GM21619 (cell line): Measurements from ENCODE around the gene CHRNA1.

ENCODE experiments used
- ATAC-seq: cut with Tn5 transposase; IDR thresholded peaks from one replicate; pipeline ENCODE4 v1.9.1; 2021; ENCODE audit not compliant: unreplicated experiment

CHRNA1 gene

DNA sequence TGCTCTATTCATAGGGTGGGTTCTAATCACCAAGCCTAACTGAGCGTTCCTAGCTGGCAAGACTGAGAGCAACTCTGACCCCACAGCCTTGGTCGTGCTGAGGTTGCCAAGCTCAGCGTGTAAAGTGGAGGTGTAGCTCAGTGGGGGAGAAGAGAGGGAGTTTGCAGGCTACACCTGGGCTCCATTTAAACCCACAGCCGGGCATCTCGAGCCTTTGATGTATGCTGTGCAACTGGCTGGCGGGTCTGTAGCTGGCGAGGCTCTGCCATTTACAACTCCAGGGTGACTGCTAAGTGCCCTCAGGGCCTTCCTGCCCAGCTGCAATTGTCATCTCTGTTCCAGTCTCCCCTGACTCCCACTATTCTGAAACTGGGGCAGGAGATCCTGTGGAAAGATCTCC is 20.0 kb upstream of the CHRNA1 start:
- ATAC-seq = no peak

DNA sequence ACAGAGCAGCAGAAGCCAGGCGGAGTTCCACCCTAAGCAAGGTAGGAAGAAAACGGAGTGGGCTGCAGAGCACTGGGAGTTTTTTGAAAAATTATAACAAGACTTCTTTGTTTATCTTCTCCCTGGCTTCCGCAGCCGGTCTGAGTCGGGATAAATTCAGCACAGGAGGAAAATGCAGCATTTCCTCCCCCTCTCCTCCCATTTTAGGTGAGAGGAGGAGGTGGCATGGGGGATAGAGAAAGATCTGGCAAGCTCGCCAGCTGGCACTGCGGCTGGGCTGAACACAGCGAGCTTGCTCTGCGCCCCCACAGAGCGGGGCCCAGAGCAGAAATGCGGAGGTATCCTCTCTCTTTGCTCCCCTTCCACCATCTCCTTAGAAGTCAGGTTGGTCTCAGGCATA is 17.7 kb upstream of the CHRNA1 start:
- no peak for ATAC-seq

DNA sequence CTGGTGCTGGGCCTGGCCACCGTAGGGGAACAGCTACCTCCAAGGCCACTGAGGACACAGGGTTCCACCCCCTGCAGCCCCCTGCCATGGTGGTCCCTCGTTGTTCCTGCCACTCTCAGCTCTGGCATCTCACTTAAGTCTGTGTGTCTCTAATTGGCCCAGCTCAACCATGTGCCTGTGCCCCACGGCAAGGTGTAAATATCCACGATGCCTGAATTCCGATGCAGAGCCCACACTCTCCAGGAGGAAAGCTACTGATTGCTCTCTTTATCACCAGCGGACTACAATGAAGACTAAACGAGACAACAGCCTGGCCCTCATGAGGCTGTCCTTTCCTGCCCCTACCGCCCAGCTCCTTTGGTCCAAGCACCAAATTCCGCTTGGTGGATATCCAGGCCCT is 17.0 kb upstream of the CHRNA1 start:
- no peak for ATAC-seq

DNA sequence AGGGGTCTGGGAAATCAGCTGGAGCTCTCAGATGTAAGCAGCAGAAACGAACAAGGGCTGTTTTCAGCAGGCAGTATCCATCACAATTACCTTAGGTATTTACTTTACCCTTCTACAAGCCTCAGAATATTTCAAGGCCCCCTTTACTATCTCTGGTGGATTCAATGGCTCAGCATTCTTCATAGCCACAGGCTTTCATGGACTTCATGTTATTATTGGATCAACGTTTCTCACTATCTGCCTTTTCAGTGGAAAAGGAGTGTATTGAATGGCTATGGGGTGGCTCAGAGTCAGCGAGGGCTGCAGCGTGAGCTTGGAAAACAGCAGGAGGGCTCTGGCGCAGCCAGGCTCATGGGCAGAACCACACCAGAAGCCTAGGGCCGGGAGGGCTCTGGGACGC is 16.6 kb upstream of the CHRNA1 start:
- ATAC-seq = no peak

GRCh38 chr2:174780191-174780840 is 16.0 kb upstream of the CHRNA1 start:
- ATAC-seq = no peak

GRCh38 chr2:174779361-174779928 is 15.2 kb upstream of the CHRNA1 start:
- ATAC-seq = no peak

GRCh38 chr2:174778085-174778981 is 14.1 kb upstream of the CHRNA1 start:
- peak; percentile 64 for ATAC-seq

DNA sequence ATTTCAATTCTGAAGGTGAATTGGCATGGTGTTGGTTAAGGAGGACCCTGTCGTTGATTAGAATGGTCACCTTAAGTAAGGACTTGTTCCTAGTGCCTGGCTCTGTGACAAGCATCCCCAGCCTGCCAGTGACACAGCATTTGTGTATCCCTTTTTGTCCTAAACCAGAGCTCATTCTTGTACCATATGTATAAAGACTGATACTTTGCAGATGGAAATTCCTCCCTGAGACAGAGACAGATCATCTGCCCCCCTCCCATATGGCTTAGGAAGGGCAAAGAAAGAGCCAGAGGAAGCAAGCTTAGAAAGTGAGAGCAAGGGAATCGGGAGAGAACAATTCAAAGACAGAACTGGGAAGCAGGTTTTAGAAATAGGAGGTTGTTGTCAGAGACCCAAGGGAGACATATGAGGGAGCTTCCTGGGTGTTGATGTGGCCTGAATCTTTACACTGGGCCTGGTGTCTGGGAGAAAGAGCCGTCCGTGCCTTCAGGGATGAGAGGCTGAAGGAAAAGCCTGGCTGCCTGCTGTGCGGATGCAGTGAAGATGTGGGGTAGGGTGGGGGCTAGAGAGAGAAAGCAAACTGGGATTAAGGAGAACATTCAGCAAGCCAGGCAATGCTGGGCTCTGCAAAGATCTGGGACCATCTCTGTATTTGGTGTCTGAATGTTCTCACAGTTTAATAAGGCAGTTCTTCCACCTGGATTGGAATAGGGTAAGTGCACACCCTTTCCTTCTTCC is 13.2 kb upstream of the CHRNA1 start:
- ATAC-seq = no peak

GRCh38 chr2:174776675-174777074 is 12.4 kb upstream of the CHRNA1 start:
- ATAC-seq = no peak

DNA sequence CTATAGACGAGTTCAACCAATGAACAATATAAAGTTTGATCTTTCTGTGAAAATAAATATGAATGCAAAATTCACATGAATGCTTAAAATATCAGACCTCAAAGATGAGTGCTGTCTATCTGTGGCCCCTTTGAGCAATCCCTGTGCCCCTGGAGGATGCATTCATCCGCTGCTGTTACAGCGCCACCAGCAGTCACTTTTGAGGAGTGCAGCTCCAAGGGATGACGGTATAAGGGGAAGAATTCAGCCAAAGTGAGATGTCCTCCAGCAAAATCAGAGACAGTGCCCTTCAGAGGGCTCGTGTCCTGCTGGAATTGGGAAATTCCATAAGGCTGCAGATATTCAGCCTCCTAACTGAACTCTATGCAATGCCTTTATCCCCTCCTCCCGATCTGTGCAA is 12.0 kb upstream of the CHRNA1 start:
- no peak for ATAC-seq

- ATAC-seq = no peak
Measured at GRCh38 chr2:174775571-174775980, 11.3 kb upstream of the CHRNA1 start.

DNA sequence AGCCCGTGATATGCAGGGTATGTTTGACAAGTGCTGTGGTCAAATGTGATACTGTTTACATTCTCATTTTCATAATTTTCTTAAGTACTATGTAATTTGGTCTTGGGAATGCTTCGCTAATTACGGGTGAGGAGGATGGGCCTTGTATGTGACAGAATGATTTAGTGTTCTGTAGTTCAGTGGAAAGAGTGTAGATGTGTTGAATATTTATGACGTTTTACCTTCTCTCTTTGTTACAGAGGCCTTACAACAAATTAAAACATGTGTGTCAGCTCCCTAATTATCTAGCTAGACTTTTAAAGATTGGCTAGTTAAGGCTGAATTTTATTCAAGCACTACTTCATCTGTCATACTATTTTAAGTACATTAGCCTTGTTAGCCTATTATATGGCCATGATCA is 10.6 kb upstream of the CHRNA1 start:
- no peak for ATAC-seq

GRCh38 chr2:174773215-174773614 is 8.9 kb upstream of the CHRNA1 start:
- no peak for ATAC-seq

- ATAC-seq = no peak
Measured at GRCh38 chr2:174772472-174772801, 8.2 kb upstream of the CHRNA1 start.

GRCh38 chr2:174771631-174772471 is 7.6 kb upstream of the CHRNA1 start:
- ATAC-seq = peak; percentile 81

- no peak for ATAC-seq
Measured at GRCh38 chr2:174771136-174771535, 6.9 kb upstream of the CHRNA1 start.

- ATAC-seq = no peak
Measured at GRCh38 chr2:174768557-174768956, 4.3 kb upstream of the CHRNA1 start.

DNA sequence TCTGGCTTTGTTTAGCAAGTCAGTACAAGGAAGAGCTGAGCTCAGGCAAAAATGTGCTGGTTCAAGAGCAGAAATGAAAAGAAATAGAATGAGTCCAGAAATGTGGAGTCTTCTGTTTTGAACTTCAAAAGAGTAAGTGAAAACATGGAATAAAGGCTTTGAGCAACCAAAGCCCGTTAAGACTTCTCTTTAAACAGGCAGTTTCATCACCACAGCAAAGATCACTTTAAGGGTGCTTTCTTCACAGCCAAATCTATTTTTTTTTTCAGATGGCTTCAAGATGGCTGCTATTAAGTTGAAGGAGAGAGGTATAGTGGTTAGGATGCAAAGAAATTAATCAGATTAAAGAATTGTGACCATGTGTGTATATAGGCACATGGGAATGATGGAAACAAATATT is 2.0 kb upstream of the CHRNA1 start:
- no peak for ATAC-seq

GRCh38 chr2:174765576-174765975 is 1.3 kb upstream of the CHRNA1 start:
- no peak for ATAC-seq

GRCh38 chr2:174763780-174764179 is 492 bp downstream of the CHRNA1 start:
- ATAC-seq = no peak

DNA sequence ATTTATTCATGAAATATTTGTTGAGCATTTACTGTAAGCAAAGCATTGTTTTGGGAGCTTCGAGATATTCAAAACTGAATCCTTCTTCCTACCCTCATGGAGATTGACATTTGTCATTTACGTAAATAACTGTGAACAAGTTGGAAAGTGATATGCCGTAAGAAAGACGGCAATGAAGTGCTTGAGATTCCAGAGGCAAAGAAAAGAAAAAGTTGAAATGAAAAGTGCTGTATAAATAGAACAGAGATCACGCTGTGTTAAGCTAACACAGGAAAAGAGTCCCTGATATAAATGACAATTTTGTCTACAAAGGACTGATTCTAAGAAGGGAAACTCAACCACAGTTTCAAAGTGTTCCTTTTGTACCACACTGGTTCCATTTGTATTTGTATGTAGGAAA is 1.8 kb downstream of the CHRNA1 start:
- ATAC-seq = no peak
